Measurements from ENCODE around the gene PPP1R3A.
"Not testable (repeated sequence)": the region's sequence is repeated elsewhere in the genome, so short reads cannot be mapped to it uniquely, and the experiment has no call there.

PPP1R3A gene, protein sequence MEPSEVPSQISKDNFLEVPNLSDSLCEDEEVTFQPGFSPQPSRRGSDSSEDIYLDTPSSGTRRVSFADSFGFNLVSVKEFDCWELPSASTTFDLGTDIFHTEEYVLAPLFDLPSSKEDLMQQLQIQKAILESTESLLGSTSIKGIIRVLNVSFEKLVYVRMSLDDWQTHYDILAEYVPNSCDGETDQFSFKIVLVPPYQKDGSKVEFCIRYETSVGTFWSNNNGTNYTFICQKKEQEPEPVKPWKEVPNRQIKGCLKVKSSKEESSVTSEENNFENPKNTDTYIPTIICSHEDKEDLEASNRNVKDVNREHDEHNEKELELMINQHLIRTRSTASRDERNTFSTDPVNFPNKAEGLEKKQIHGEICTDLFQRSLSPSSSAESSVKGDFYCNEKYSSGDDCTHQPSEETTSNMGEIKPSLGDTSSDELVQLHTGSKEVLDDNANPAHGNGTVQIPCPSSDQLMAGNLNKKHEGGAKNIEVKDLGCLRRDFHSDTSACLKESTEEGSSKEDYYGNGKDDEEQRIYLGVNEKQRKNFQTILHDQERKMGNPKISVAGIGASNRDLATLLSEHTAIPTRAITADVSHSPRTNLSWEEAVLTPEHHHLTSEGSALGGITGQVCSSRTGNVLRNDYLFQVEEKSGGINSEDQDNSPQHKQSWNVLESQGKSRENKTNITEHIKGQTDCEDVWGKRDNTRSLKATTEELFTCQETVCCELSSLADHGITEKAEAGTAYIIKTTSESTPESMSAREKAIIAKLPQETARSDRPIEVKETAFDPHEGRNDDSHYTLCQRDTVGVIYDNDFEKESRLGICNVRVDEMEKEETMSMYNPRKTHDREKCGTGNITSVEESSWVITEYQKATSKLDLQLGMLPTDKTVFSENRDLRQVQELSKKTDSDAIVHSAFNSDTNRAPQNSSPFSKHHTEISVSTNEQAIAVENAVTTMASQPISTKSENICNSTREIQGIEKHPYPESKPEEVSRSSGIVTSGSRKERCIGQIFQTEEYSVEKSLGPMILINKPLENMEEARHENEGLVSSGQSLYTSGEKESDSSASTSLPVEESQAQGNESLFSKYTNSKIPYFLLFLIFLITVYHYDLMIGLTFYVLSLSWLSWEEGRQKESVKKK

DNA sequence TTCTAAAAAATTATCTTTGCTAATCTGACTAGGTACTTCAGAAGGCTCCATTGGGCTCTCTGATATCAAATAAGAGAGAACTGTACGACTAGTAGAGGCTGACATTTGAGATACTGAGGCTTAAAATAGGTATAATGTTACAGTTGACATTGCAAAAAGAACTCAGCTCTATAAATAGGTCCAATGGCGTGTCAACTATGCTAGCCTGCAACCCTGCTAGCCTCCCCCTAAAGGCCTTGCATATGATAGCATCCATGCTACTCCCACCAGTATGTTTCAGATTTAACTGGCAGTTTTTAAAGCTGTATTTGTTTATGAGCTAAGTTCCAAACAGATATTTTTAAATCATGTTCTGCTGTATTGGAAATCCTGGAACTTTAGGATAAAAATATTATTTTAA is at the start of gene PPP1R3A:
Gene PPP1R3A (minus strand): TSS at position 64 of the 400 bp plus-strand sequence. CDS start 13 bp downstream, at position 51.
- DNase-seq = no peak

DNA sequence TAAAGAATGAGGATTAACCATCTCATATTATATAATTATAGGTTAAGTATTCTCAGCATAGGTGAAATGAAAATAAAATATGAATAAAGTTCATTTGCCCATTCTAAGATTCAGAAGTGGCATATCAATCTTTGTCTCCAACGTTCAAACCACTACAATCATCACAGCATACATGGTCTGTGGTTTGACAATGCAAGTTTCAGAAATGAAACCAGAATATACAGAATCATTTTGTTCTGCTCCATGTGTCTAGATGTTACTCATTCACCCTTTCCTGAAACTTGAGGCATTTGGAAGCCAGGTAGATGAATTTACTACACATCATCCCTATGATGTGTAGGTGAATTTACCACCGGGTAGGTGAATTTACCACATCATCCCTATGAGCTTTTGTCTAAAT is 44.5 kb upstream of the PPP1R3A start:
- DNase-seq = no peak

DNA sequence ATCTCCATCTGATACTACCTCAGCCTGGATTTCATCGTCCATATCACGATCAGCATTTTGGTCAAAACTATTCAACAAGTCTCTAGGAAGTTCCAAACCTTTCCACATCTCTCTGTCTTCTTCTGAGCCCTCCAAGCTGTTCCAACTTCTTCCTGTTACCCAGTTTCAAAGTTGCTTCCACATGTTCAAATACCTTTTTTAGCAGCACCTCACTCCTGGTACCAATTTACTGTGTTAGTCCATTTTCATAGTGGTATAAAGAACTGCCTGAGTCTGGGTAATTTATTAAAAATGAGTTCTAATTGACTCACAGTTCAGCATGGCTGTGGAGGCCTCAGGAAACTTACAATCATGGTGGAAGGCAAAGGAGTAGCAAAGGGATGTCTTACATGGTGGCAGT is 41.1 kb upstream of the PPP1R3A start:
- no peak for DNase-seq

DNA sequence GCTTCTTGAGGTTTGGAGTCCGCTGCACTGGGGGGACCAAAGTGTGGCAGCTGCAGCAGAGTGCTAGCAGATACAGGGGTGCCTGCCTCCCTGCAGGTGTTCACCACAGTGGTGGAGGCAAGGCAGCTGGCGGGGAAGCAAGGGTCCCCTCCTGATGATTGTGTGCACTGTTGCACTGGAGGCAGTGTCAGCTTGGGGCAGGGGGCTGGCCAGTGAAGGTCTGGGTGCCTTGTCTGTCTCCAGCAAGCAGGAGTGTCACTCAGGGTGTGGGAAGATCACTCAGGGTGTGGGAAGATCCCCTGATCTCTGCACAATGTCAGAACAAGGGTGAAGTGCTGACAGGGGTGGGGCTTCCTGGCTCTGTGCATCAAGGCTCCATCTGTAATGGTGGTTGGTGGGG is 36.3 kb upstream of the PPP1R3A start:
- no peak for DNase-seq

DNA sequence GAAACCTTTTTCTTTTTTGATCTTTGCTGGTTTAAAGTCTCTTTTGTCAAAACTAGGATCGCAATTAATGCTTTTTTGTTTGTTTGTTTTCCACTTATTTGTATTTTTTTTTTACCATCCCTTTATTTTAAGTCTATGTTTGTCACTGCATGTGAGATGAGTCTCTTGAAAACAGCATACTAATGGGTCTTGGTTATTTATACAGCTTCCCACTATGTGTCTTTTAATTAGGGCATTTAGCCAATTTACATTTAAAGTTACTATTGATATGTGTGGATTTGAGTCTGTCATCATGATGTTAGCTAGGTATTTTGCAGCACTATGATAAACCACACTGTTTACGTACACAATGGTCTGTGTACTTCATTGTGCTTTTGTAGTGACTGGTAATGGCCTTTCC is 34.7 kb upstream of the PPP1R3A start:
- DNase-seq = no peak

DNA sequence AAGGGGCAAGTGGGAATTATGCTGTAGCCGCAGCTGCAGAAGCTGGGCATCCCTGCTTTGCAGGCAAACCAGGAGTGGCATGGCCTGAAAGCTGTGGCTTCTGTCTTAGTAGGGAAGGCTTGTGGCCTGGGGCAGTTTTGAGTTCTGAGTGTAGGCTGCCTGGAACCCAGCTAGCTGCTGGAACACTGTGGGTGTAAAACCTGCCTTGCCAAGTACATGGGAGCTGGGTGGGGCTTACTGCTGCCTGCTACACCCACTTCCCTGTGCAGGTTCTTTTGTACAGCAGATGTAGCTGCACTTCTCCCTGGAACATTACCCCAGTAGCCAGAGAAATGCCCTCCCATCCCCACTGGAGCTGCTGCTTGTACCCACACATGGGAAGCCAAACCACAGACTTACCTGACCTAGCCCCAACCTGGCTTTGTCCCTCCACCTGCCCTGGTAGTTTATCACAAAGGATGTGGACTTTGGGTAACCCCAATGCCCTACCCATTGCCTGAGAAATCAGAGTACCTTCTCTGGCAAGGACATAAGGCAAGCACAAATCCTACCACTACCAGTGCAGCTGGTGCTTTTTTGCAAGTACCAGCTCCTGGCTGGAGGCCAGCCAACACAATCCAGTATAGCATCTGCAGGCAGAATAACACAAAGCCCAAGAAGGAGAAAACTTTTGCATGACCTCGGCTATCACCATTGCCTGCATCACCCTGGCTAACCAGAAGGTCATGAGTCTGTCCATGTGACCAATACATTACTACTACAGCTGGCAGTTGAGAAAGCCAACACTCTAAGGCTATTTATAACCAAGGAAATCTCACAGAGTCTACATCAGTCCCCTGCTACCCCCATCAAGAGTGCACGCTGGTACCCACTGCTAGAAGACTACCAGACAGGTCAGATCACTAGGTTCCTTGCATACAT is 26.5 kb upstream of the PPP1R3A start:
- no peak for DNase-seq

DNA sequence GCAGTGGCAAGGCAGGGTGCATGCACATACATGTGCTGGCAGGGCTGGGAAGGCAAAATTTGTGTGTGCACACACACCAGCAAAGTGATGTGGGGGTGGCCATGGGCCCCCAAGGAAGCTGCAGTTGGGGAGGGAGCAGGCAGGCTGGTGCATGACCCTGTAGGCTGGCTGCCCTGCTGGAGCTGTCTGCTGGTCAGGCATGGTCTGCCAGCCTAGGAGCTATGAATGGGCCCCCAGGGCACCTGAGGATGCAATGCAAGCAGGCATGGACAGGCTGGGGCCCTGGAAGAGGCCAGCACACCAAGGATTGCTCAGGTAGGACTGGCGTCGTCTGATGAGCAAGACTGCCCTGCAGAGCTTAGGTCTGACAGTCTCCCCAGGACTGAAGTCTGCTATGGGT is 18.2 kb upstream of the PPP1R3A start:
- DNase-seq = no peak

DNA sequence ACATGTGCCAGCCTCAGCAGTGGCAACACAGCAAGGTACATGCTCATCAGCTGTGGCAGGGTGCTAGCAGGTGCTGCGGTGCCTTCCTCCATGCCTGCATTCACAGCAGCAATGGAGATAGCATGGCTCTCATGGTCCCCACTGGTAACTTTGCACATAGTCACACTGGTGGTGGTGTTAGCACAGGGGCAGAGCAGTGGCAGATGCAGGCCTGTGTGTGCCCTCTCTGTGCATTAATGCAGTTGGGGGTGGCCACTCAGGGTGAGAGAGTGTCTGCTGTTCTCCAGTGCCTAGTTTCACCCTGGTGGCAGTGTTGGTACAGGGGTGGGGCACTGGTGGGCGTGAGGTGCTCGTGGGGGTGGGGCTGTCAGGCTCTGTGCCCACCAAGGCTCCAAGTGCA is 17.7 kb upstream of the PPP1R3A start:
- DNase-seq = no peak

DNA sequence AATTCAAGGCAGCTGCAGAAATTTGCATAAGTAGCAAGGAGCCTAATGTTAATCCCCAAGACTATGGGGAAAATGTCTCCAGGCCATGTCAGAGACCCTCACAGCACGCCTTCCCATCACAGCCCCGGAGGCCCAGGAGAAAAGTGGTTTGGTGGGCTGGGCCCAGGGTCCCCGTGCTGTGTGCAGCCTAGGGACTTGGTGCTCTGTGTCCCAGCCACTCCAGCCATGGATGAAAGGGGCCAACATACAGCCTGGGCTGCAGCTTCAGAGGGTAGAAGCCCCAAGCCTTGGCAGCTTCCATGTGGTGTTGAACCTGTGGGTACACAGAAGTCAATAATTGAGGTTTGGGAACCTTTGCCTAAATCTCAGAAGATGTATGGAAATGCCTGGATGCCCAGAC is 10.6 kb upstream of the PPP1R3A start:
- not testable (repeated sequence) for DNase-seq

DNA sequence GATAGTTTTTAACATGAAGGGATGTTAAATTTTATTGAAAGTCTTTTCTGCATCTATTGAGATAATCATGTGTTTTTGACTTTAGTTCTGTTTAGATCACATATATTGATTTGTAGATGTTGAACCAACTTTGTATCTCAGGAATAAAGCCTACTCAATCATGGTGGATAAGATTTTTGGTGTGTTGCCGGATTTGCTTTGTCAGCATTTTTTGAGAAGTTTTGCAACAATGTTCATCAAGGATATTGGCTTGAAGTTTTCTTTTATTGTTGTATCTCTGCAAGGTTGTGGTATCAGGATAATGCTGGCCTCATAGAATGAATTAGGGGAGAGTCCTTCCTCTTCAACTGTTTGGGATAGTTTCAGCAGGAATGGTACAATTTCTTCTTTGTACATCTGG is 9.3 kb upstream of the PPP1R3A start:
- DNase-seq = no peak

DNA sequence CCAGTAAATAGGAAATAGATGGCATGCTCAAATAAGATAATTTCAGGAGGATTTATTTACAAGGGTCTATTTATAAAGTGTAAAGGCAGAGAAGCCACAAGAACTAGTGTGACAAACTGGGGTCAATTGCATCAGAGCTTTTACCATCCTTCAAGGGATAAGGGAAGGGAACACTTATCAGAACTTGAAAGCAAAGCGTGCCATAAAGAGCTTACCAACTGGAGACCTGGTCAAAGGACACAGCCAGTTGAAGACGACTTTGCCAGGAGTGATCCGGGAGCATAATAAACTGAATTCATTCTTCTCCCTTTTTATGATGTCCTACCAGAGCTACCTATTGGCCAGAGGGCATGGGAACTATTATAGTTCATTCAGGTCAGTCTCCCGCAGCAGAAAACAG is 3.2 kb upstream of the PPP1R3A start:
- no peak for DNase-seq

DNA sequence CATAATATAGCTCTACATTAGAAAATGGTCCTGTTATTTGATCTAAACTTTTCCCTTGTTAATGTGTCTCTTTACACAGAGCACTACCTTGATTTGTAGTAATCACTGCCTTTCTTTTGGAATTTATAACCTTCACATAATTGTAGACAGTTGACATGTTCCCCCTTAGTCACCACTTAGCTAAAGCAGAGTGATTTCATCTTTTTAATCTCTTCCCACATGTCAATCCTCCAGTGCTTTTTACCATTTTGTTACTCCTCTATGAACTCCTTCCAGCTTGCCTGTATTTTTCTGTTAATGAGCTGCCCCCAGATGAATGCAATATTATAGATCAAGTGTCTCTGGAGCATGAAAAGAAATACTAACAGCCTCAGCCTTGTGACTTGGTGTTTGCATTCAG is 2.6 kb upstream of the PPP1R3A start:
- DNase-seq = no peak

DNA sequence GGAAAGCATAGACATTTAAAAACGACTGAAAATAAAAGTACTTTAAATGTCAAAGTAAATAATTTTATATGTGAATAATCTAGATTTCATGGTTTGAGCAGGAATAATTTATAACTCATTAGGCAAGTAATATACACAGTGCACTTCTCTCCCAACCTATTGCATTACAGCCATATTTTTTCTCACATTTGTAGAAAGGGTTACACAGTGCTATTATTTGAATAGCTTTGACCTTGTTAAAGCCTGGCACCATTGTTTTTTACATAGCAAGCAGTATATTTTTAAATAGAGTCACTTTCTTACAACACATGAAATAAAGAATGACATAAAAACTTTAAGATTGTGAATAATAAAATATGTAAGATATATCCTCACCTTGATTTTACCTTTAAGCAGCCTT is 969 bp downstream of the PPP1R3A start:
- DNase-seq = no peak

DNA sequence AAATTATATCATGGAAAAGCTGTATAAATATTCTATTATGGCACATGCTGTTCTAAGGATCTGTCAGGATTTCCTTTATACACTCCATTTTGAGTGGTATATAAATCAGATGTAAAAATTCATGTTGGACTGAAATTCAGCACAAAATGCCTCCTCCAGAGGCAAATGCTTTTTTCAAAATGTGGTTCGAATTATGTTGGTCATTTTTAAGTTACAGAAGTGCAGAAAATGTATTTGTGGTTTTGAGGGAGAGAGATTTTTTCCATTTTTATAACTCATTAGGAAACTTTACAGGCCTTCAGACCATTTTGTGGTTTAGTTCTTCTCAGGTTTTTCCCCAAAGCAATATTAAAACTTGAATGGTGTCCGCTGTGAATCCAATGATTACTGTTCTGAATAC is 2.9 kb downstream of the PPP1R3A start:
- DNase-seq = no peak

DNA sequence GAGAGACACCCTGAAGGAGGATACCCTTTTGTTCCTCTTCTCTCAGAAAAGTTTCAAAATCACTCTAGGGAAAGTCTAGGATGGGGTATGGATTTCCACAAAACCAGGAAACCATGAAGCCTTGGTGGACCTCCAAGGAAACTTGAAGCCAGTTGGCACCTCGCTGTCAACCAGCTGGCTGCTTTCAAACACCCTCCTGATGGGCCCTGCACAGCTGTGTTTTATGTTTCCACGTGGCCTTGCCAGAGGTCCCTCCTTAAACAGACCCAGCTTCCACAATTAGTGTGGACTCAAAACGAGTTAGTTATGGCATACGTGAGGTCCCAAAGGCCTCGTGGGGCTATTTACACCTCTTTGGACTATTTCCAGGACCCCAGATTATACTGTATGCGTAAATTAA is 5.9 kb downstream of the PPP1R3A start:
- DNase-seq = no peak

DNA sequence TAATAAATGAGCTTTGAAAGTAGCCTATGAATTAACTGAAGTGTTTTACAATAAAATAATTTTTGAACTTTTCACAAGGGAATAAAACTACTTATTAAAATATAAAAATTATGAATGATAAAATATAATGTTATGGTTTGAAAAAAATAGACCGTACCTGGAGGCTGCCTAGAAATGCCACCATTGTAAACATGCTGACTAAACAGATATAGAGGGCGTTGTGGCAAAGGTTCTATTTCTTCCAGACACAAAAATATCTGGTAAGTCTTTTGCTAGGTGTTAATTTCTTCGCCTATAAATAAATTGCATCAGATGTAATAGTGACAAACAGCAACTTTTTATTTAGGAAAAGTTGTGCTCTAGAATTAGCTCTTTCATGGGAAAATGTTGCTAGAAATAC is 11.2 kb downstream of the PPP1R3A start:
- DNase-seq = no peak

DNA sequence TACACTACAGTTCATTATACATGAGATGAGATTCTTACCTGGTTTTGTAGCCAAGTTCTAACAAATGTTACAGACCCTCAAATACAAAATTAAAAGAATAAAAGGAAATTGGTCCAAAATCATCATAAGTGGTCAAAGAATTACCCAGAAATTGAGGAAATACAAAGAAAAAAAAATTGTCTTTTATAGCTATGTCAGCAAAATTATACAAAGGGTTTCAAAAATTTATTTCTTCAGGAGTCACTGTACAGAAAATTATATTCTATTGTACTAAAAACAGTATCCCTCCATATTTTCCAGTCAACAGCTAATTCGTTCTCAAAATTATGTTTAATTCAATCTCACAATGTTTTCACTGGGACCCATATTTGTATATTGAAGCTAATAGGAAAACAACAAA is 14.3 kb downstream of the PPP1R3A start:
- no peak for DNase-seq

DNA sequence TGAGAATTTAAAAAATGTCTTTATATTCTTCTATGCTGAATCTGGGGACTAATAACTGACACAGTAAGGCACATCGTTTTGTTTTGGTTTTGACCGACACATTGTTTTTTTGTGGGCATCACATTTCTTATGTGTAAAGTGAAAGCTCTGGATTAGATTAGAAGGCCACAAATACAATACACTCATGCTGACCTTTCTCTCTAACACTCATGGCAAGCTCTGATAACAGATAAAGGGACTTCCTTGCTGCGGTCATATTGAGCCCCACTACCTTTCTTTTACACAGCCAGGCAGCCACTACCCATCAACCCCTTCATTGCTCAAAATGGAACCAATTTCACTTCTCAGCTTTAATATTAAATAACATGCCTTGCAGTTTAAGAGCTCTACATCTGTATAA is 26.0 kb downstream of the PPP1R3A start:
- DNase-seq = no peak

DNA sequence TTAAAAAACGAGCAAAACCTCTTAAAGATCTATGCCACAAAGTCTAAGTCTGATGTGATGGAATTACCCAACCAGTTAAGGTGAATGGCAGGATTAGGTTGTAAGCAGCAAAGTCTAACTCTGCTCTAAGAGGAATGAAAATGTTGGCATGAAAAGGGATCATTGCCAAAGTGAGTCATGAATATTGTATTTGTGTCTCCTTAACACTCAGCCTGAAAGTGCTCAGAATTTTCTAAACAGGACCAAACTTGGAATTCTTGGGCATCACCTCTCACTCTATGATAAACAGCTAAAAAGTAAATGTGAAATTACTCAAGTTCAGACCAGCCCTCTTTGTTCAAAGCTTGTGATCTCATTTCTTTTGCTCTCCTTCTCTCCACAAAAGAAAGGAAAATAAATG is 27.0 kb downstream of the PPP1R3A start:
- no peak for DNase-seq

DNA sequence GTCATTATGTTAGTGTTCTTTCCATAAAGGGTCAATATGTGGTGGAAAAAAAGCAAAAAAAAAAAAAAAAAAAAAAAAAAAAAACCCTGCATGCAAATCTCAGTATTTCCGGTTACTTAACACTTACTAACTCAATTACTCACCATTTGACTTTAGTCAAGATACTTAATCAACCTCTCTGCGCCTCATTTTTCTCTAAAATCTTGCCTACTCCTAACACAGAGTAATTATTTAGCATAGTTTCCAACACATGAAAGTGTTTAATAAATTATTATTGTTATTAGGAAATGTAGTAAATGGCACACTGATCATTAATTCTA is 27.8 kb downstream of the PPP1R3A start:
- no peak for DNase-seq

DNA sequence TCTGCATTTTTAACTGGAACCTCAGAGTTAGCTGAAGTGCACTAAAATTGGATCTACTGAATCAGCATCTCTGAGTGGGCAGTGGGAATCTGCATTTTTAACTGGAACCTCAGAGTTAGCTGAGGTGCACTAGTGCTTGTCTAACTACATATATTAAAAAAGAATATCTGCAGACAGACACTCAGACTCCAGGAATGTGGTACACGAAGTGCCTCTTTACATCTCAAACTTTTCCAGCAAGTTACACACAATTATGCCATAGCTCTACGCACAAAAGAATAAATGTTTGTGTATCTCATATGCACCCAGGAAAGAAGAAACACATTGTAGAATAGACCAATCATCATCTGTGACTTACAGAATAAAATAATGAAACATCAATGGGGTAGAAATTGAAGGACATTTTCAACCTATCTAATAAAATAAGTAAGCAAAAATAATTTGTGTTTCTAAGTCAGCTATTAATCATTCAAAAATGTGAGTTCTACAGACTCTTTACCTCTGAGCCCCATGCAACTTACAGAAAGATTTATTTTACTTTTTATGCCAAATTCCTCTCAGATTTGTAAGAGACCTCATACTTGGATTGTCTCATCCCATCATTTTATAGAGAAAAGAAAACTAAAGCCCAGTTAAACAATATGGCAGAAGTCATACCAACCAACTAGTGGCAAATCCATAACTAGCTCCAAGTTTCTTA is 28.3 kb downstream of the PPP1R3A start:
- DNase-seq = no peak

DNA sequence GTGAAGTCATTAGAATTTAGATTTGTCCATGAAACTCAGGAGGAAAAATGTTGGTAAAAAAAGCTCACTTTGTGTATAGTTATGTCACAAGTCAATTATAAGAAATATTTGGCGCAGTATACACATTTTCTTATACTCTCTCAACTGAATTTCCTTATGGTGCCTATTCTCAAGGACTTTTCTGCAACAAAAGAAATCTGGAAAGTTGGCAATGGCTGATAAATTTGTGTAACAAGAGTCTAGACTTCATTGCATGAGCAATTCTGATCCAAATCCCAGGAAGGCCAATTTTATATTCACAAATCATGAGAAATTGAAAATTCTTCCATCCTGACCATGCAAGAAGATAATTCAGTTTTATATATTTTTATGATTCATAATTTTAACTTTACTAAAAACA is 35.7 kb downstream of the PPP1R3A start:
- no peak for DNase-seq
